MG63 (cell line): ENCODE measurements around the gene PTP4A2. TPM values are rescaled to one million over a fixed set of nuclear protein-coding genes. Genes with fewer than 3 reads are reported as not detected.
"Not testable (repeated sequence)": the region's sequence is repeated elsewhere in the genome, so short reads cannot be mapped to it uniquely, and the experiment has no call there.

Experiments used
- DNase-seq: peaks from one replicate; pipeline ENCODE4 v3.0.0-alpha.2; 2020
- H3K27me3 ChIP-seq: fragments of 250-450 bp; sonication (Bioruptor Pico); 2 replicates; pipeline ENCODE4 v1.5.1; 2020; ENCODE audit warnings: mild to moderate bottlenecking, moderate library complexity
- H3K36me3 ChIP-seq: fragments of 250-450 bp; sonication (Bioruptor Pico); 2 replicates; pipeline ENCODE4 v1.5.1; 2020; ENCODE audit warnings: mild to moderate bottlenecking, moderate library complexity
- H3K4me3 ChIP-seq: fragments of 250-450 bp; sonication (Bioruptor Pico); 2 replicates; pipeline ENCODE4 v1.5.1; 2020; ENCODE audit warnings: mild to moderate bottlenecking, moderate library complexity
- H3K9me3 ChIP-seq: fragments of 250-450 bp; sonication (Bioruptor Pico); 2 replicates; pipeline ENCODE4 v1.5.1; 2020; ENCODE audit warnings: mild to moderate bottlenecking, moderate library complexity
- total RNA-seq: library from RNA; depleted of rRNA; stranded (reverse); fragments of >200 nt; shearing (Covaris generic); gene quantifications from 2 replicates; pipeline ENCODE4 v1.2.3, GENCODE V29; 2014; ENCODE audit warnings: low replicate concordance

Gene PTP4A2
- total RNA-seq, 1 experiment from 2014 or later, result 321 TPM

GRCh38 chr1:31911994-31912780 lies 26.0 kb downstream of the PTP4A2 start:
- no peak overlapping the region for H3K4me3 ChIP-seq
- no peaks in the 10 kb centered on the region for H3K27me3 ChIP-seq
- H3K9me3 ChIP-seq, result no peaks in the 10 kb centered on the region
- peaks cover 92% of the 10 kb centered on the region for H3K36me3 ChIP-seq
- no peak for DNase-seq

GRCh38 chr1:31910933-31911332 lies 27.2 kb downstream of the PTP4A2 start:
- no peaks in the 10 kb centered on the region for H3K9me3 ChIP-seq
- no peak for DNase-seq
- no peak overlapping the region for H3K4me3 ChIP-seq
- no peaks in the 10 kb centered on the region for H3K27me3 ChIP-seq
- peaks cover 94% of the 10 kb centered on the region for H3K36me3 ChIP-seq

GRCh38 chr1:31909691-31910090 lies 28.5 kb downstream of the PTP4A2 start:
- no peak for DNase-seq
- Histone ChIP-seq H3K9me3 (no peaks in the 10 kb centered on the region), H3K36me3 (peaks cover 94% of the 10 kb centered on the region), H3K27me3 (no peaks in the 10 kb centered on the region), H3K4me3 (no peak overlapping the region)

GRCh38 chr1:31906557-31906956 lies 31.6 kb downstream of the PTP4A2 start:
- DNase-seq, result no peak
- no peak overlapping the region for H3K4me3 ChIP-seq
- peaks cover 70% of the 10 kb centered on the region for H3K36me3 ChIP-seq
- no peaks in the 10 kb centered on the region for H3K9me3 ChIP-seq
- no peaks in the 10 kb centered on the region for H3K27me3 ChIP-seq

- H3K4me3 ChIP-seq, result no peak overlapping the region
- no peak for DNase-seq
- no peaks in the 10 kb centered on the region for H3K9me3 ChIP-seq
- no peaks in the 10 kb centered on the region for H3K27me3 ChIP-seq
- peaks cover 61% of the 10 kb centered on the region for H3K36me3 ChIP-seq
Observed at GRCh38 chr1:31905681-31906080, 32.5 kb downstream of the PTP4A2 start.

- no peak overlapping the region for H3K4me3 ChIP-seq
- peaks cover 55% of the 10 kb centered on the region for H3K36me3 ChIP-seq
- DNase-seq, result no peak
- H3K9me3 ChIP-seq, result no peaks in the 10 kb centered on the region
- H3K27me3 ChIP-seq, result no peaks in the 10 kb centered on the region
Observed at GRCh38 chr1:31905093-31905509, 33.1 kb downstream of the PTP4A2 start.

GRCh38 chr1:31904339-31905092 lies 33.7 kb downstream of the PTP4A2 start:
- H3K4me3 ChIP-seq, result no peak overlapping the region
- DNase-seq, result no peak
- H3K36me3 ChIP-seq, result peaks cover 49% of the 10 kb centered on the region
- no peaks in the 10 kb centered on the region for H3K9me3 ChIP-seq
- H3K27me3 ChIP-seq, result no peaks in the 10 kb centered on the region

- Histone ChIP-seq H3K36me3 (peaks cover 32% of the 10 kb centered on the region), H3K9me3 (no peaks in the 10 kb centered on the region), H3K27me3 (no peaks in the 10 kb centered on the region), H3K4me3 (no peak overlapping the region)
- no peak for DNase-seq
Observed at GRCh38 chr1:31902510-31902860, 35.7 kb downstream of the PTP4A2 start.

- no peak for DNase-seq
- Histone ChIP-seq H3K4me3 (no peak overlapping the region), H3K27me3 (no peaks in the 10 kb centered on the region), H3K36me3 (peaks cover 27% of the 10 kb centered on the region), H3K9me3 (no peaks in the 10 kb centered on the region)
Observed at GRCh38 chr1:31901838-31902509, 36.2 kb downstream of the PTP4A2 start.

GRCh38 chr1:31900790-31901189 lies 37.4 kb downstream of the PTP4A2 start:
- Histone ChIP-seq H3K9me3 (peaks cover under 1% of the 10 kb centered on the region; the same call in 1 of the 2 replicates), H3K36me3 (peaks cover 17% of the 10 kb centered on the region), H3K4me3 (no peak overlapping the region), H3K27me3 (no peaks in the 10 kb centered on the region)
- no peak for DNase-seq

GRCh38 chr1:31897526-31898100 lies 40.6 kb downstream of the PTP4A2 start:
- no peaks in the 10 kb centered on the region for H3K27me3 ChIP-seq
- DNase-seq, result no peak
- H3K9me3 ChIP-seq, result peaks cover 8% of the 10 kb centered on the region; the same call in 1 of the 2 replicates
- H3K36me3 ChIP-seq, result peaks cover 2% of the 10 kb centered on the region; the same call in 1 of the 2 replicates
- no peak overlapping the region for H3K4me3 ChIP-seq

- not testable (repeated sequence) for H3K4me3 ChIP-seq, H3K27me3 ChIP-seq, H3K9me3 ChIP-seq, H3K36me3 ChIP-seq, DNase-seq
Observed at GRCh38 chr1:31895474-31896198, 42.5 kb downstream of the PTP4A2 start.

- Histone ChIP-seq H3K9me3 (peaks cover 8% of the 10 kb centered on the region; the same call in 1 of the 2 replicates), H3K4me3 (no peak overlapping the region), H3K27me3 (no peaks in the 10 kb centered on the region), H3K36me3 (peaks cover 2% of the 10 kb centered on the region; the same call in 1 of the 2 replicates)
- DNase-seq, result no peak
Observed at GRCh38 chr1:31891280-31891679, 46.9 kb downstream of the PTP4A2 start.

- Histone ChIP-seq H3K27me3 (no peaks in the 10 kb centered on the region), H3K4me3 (no peak overlapping the region), H3K9me3 (no peaks in the 10 kb centered on the region), H3K36me3 (no peaks in the 10 kb centered on the region)
- DNase-seq, result no peak
Observed at GRCh38 chr1:31888291-31888690, 49.9 kb downstream of the PTP4A2 start.

- peak; percentile 48 for DNase-seq
- no peaks in the 10 kb centered on the region for H3K9me3 ChIP-seq
- no peaks in the 10 kb centered on the region for H3K27me3 ChIP-seq
- H3K36me3 ChIP-seq, result no peaks in the 10 kb centered on the region
- no peak overlapping the region for H3K4me3 ChIP-seq
Observed at GRCh38 chr1:31886866-31887265, 51.3 kb downstream of the PTP4A2 start.

- H3K36me3 ChIP-seq, result no peaks in the 10 kb centered on the region
- H3K27me3 ChIP-seq, result no peaks in the 10 kb centered on the region
- no peak for DNase-seq
- H3K4me3 ChIP-seq, result no peak overlapping the region
- no peaks in the 10 kb centered on the region for H3K9me3 ChIP-seq
Observed at GRCh38 chr1:31885851-31886250, 52.3 kb downstream of the PTP4A2 start.
